SK-N-SH treated with all-trans-retinoic acid at 6 μM for 48 hours (cell line): ENCODE data around the gene NLGN2.

Source experiments
- ATAC-seq: fragments of 200-7000 bp; cut with Tn5 transposase; 3 replicates; pipeline ENCODE4 v1.9.1; 2020; ENCODE audit warnings: mild to moderate bottlenecking, moderate library complexity
- ARNTL ChIP-seq: fragments of 450-650 bp; formaldehyde crosslinking; IDR thresholded peaks from 2 replicates; pipeline ENCODE4 v1.5.0; 2020; ENCODE audit warnings: low read depth, mild to moderate bottlenecking, moderate library complexity, borderline replicate concordance
- BACH2 ChIP-seq: fragments of 250-450 bp; sonication (Bioruptor Pico); IDR thresholded peaks from 2 replicates; pipeline ENCODE4 v1.9.0; 2021; ENCODE audit warnings: mild to moderate bottlenecking, borderline replicate concordance
- CREB5 ChIP-seq: fragments of 250-450 bp; sonication (Bioruptor Pico); IDR thresholded peaks from 2 replicates; pipeline ENCODE4 v1.5.1; 2020; ENCODE audit warnings: low read depth, mild to moderate bottlenecking, moderate library complexity
- CSDC2 ChIP-seq: fragments of 250-450 bp; sonication (Bioruptor Pico); IDR thresholded peaks from 2 replicates; pipeline ENCODE4 v1.5.0; 2020; ENCODE audit warnings: mild to moderate bottlenecking, moderate library complexity
- CSRNP3 ChIP-seq: fragments of 250-450 bp; sonication (Bioruptor Pico); IDR thresholded peaks from 2 replicates; pipeline ENCODE4 v1.5.1; 2021; ENCODE audit warnings: mild to moderate bottlenecking, moderate library complexity
- ESRRG ChIP-seq: fragments of 250-450 bp; sonication (Bioruptor Pico); IDR thresholded peaks from 2 replicates; pipeline ENCODE4 v1.6.1; 2021; ENCODE audit warnings: mild to moderate bottlenecking
- GLIS3 ChIP-seq: fragments of 250-450 bp; sonication (Bioruptor Pico); IDR thresholded peaks from 2 replicates; pipeline ENCODE4 v1.5.0; 2020; ENCODE audit warnings: mild to moderate bottlenecking, moderate library complexity
- ISL1 ChIP-seq: fragments of 250-450 bp; sonication (Bioruptor Pico); IDR thresholded peaks from 2 replicates; pipeline ENCODE4 v2.1.2; 2022; ENCODE audit warnings: mild to moderate bottlenecking, moderate library complexity
- OSR1 ChIP-seq: fragments of 250-450 bp; sonication (Bioruptor Pico); IDR thresholded peaks from 2 replicates; pipeline ENCODE4 v1.8.0; 2022; ENCODE audit warnings: moderate library complexity, mild to moderate bottlenecking, inconsistent platforms
- POU6F1 ChIP-seq: fragments of 250-450 bp; sonication (Bioruptor Pico); IDR thresholded peaks from 2 replicates; pipeline ENCODE4 v1.8.0; 2021; ENCODE audit warnings: low read depth, mild to moderate bottlenecking, moderate library complexity, borderline replicate concordance
- PPARA ChIP-seq: fragments of 250-450 bp; sonication (Bioruptor Pico); IDR thresholded peaks from 2 replicates; pipeline ENCODE4 v1.5.0; 2020; ENCODE audit warnings: mild to moderate bottlenecking, borderline replicate concordance
- RARB ChIP-seq: fragments of 250-450 bp; sonication (Bioruptor Pico); IDR thresholded peaks from 2 replicates; pipeline ENCODE4 v1.8.0; 2021; ENCODE audit warnings: mild to moderate bottlenecking, moderate library complexity
- SNAI2 ChIP-seq: fragments of 250-450 bp; sonication (Bioruptor Pico); IDR thresholded peaks from 2 replicates; pipeline ENCODE4 v1.5.0; 2020; ENCODE audit warnings: mild to moderate bottlenecking, moderate library complexity
- TCF4 ChIP-seq: fragments of 250-450 bp; sonication (Bioruptor Pico); IDR thresholded peaks from 2 replicates; pipeline ENCODE4 v1.8.0; 2021; ENCODE audit warnings: mild to moderate bottlenecking, moderate library complexity, borderline replicate concordance
- TOX ChIP-seq: fragments of 250-450 bp; sonication (Bioruptor Pico); IDR thresholded peaks from 2 replicates; pipeline ENCODE4 v1.8.0; 2021; ENCODE audit warnings: mild to moderate bottlenecking, moderate library complexity, borderline replicate concordance
- TSHZ2 ChIP-seq: fragments of 250-450 bp; sonication (Bioruptor Pico); IDR thresholded peaks from 2 replicates; pipeline ENCODE4 v1.5.0; 2020; ENCODE audit warnings: mild to moderate bottlenecking, moderate library complexity
- ZC3H10 ChIP-seq: fragments of 250-450 bp; sonication (Bioruptor Pico); IDR thresholded peaks from 2 replicates; pipeline ENCODE4 v1.5.1; 2021; ENCODE audit warnings: mild to moderate bottlenecking, moderate library complexity
- ZFP3 ChIP-seq: fragments of 250-450 bp; sonication (Bioruptor Pico); IDR thresholded peaks from 2 replicates; pipeline ENCODE4 v1.5.0; 2020; ENCODE audit warnings: mild to moderate bottlenecking, moderate library complexity
- ZFP30 ChIP-seq: fragments of 450-650 bp; formaldehyde crosslinking; IDR thresholded peaks from 2 replicates; pipeline ENCODE4 v1.5.0; 2022; ENCODE audit warnings: mild to moderate bottlenecking, moderate library complexity
- ZNF565 ChIP-seq: fragments of 450-650 bp; formaldehyde crosslinking; conservative IDR thresholded peaks from 2 replicates; pipeline ENCODE4 v1.5.0; 2020; ENCODE audit warnings: low read depth, mild to moderate bottlenecking, moderate library complexity
- ZNF70 ChIP-seq: fragments of 450-650 bp; formaldehyde crosslinking; IDR thresholded peaks from 2 replicates; pipeline ENCODE4 v1.5.0; 2020; ENCODE audit warnings: mild to moderate bottlenecking, moderate library complexity
- ZNF8 ChIP-seq: fragments of 450-650 bp; formaldehyde crosslinking; IDR thresholded peaks from 2 replicates; pipeline ENCODE4 v1.5.0; 2020; ENCODE audit warnings: mild to moderate bottlenecking, moderate library complexity

The NLGN2 gene

GRCh38 chr17:7396147-7396546, 11.5 kb upstream of the NLGN2 start:
- ATAC-seq, result no peak
- no peak for TF ChIP-seq ZC3H10
- no peak for TF ChIP-seq TSHZ2 (CRISPR knock-in tag)
- no peak for TF ChIP-seq POU6F1 (CRISPR knock-in tag)
- no peak for TF ChIP-seq CSRNP3 (CRISPR knock-in tag)
- TF ChIP-seq ESRRG (CRISPR knock-in tag), result no peak

- no peak for TF ChIP-seq ISL1 (CRISPR knock-in tag)
- TF ChIP-seq ARNTL, result no peak
- TF ChIP-seq ZNF70 (CRISPR knock-in tag), result no peak
- TF ChIP-seq CSRNP3 (CRISPR knock-in tag), result no peak
- no peak for TF ChIP-seq BACH2 (CRISPR knock-in tag)
- no peak for TF ChIP-seq OSR1 (CRISPR knock-in tag)
- TF ChIP-seq ZFP3, result no peak
- no peak for TF ChIP-seq GLIS3
- no peak for TF ChIP-seq ZC3H10
- TF ChIP-seq SNAI2, result no peak
- no peak for TF ChIP-seq ZNF8 (CRISPR knock-in tag)
- TF ChIP-seq ZNF565 (CRISPR knock-in tag), result no peak
- TF ChIP-seq RARB (CRISPR knock-in tag), result no peak
- ATAC-seq, result no peak
These were observed 9.0 kb upstream of the NLGN2 start for GRCh38 chr17:7398612-7399011.

- ATAC-seq, result peak; percentile 4
- TF ChIP-seq ZFP30 (CRISPR knock-in tag) (no peak), CSDC2 (CRISPR knock-in tag) (no peak), POU6F1 (CRISPR knock-in tag) (no peak), RARB (CRISPR knock-in tag) (no peak), ISL1 (CRISPR knock-in tag) (no peak), ARNTL (no peak), BACH2 (CRISPR knock-in tag) (no peak), ZNF8 (CRISPR knock-in tag) (no peak), ESRRG (CRISPR knock-in tag) (no peak), ZC3H10 (no peak), CSRNP3 (CRISPR knock-in tag) (no peak), TOX (CRISPR knock-in tag) (no peak), TSHZ2 (CRISPR knock-in tag) (no peak), CREB5 (no peak), TCF4 (CRISPR knock-in tag) (no peak), PPARA (CRISPR knock-in tag) (no peak), OSR1 (CRISPR knock-in tag) (no peak), ZNF565 (CRISPR knock-in tag) (no peak), ZNF70 (CRISPR knock-in tag) (no peak)
These were observed 4.5 kb upstream of the NLGN2 start for GRCh38 chr17:7403043-7403726.
